DND-41 (cell line): Measurements from ENCODE around the gene SKIC2.

ENCODE experiments used
- EZH2 ChIP-seq: IDR thresholded peaks from 3 replicates; pipeline ENCODE4 v1.6.1; 2012; ENCODE audit warnings: borderline replicate concordance, low read depth, mild to moderate bottlenecking, moderate library complexity, low read length, inconsistent platforms; ENCODE audit not compliant: severe bottlenecking
- TF ChIP-seq, protein P1 (sequence below): IDR thresholded peaks from 2 replicates; pipeline ENCODE4 v1.5.1; 2012; ENCODE audit warnings: borderline replicate concordance, low read length, moderate library complexity, mild to moderate bottlenecking; ENCODE audit not compliant: poor library complexity, severe bottlenecking; ENCODE audit errors: extremely low read depth

DNA sequence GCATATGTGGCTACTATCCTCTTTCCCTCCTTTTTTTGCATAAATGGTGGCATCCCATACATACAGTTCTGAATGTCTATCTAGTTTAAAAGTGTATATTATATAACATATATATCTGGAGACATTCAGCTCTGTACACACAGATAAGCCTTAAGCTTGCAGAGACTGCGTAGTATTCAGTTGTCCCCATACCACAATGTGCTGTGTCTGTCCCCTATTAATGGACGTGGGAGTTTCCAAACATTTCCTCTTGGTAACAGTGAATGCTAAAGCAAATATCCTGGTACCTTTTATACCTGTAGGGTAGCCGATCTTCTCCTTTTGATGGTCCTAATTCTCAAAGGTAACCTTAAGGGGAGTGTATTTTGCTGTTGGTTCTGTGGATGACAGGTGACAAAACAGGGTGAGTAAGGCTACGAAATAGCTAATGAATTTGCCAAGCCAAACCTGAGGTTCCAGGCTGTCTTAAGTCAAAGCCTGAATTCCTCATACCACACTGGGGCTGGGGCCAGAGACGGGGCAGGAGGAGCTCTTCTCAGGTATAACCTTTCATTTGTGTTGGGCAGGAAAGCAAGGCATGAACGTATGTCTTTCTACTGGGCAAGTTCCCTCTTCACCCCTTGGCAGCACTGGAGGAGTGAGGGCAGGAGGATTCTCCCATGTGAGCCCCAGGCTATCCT lies 39.2 kb upstream of the SKIC2 start:
- TF ChIP-seq, protein P1, sequence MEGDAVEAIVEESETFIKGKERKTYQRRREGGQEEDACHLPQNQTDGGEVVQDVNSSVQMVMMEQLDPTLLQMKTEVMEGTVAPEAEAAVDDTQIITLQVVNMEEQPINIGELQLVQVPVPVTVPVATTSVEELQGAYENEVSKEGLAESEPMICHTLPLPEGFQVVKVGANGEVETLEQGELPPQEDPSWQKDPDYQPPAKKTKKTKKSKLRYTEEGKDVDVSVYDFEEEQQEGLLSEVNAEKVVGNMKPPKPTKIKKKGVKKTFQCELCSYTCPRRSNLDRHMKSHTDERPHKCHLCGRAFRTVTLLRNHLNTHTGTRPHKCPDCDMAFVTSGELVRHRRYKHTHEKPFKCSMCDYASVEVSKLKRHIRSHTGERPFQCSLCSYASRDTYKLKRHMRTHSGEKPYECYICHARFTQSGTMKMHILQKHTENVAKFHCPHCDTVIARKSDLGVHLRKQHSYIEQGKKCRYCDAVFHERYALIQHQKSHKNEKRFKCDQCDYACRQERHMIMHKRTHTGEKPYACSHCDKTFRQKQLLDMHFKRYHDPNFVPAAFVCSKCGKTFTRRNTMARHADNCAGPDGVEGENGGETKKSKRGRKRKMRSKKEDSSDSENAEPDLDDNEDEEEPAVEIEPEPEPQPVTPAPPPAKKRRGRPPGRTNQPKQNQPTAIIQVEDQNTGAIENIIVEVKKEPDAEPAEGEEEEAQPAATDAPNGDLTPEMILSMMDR, result no peak
- TF ChIP-seq EZH2, result no peak
